Midbrain (tissue), 1 donor: ENCODE measurements around the gene SDR42E2.
"Not testable (repeated sequence)": the region's sequence is repeated elsewhere in the genome, so short reads cannot be mapped to it uniquely, and the experiment has no call there.

Source experiments
- DNase-seq: peaks from one replicate; lab custom pipeline; 2025; lab: John Stamatoyannopoulos, UW

Gene SDR42E2

GRCh38 chr16:22161999-22162655 lies at the start of gene SDR42E2:
SDR42E2 (plus strand) TSS chr16:22162506; CDS start chr16:22165583, 3,077 bp downstream.
- DNase-seq: no peak

- DNase-seq: no peak
Measured at GRCh38 chr16:22116095-22116700, 46.1 kb upstream of the SDR42E2 start.

- no peak for DNase-seq
Measured at GRCh38 chr16:22117609-22118008, 44.7 kb upstream of the SDR42E2 start.

GRCh38 chr16:22120440-22120839 lies 41.9 kb upstream of the SDR42E2 start:
- no peak for DNase-seq

- no peak for DNase-seq
Measured at GRCh38 chr16:22122239-22122638, 40.1 kb upstream of the SDR42E2 start.

GRCh38 chr16:22123146-22123545 lies 39.2 kb upstream of the SDR42E2 start:
- no peak for DNase-seq

- no peak for DNase-seq
Measured at GRCh38 chr16:22123759-22124490, 38.4 kb upstream of the SDR42E2 start.

GRCh38 chr16:22124583-22125284 lies 37.6 kb upstream of the SDR42E2 start:
- no peak for DNase-seq

- DNase-seq: no peak
Measured at GRCh38 chr16:22126037-22126558, 36.2 kb upstream of the SDR42E2 start.

- DNase-seq: not testable (repeated sequence)
Measured at GRCh38 chr16:22128537-22128936, 33.8 kb upstream of the SDR42E2 start.

- no peak for DNase-seq
Measured at GRCh38 chr16:22130528-22130927, 31.8 kb upstream of the SDR42E2 start.

GRCh38 chr16:22132801-22133200 lies 29.5 kb upstream of the SDR42E2 start:
- no peak for DNase-seq

GRCh38 chr16:22138482-22138881 lies 23.8 kb upstream of the SDR42E2 start:
- DNase-seq: no peak

- DNase-seq: no peak
Measured at GRCh38 chr16:22139008-22139407, 23.3 kb upstream of the SDR42E2 start.

GRCh38 chr16:22139732-22140131 lies 22.6 kb upstream of the SDR42E2 start:
- DNase-seq: no peak

GRCh38 chr16:22141767-22142166 lies 20.5 kb upstream of the SDR42E2 start:
- DNase-seq: no peak

- no peak for DNase-seq
Measured at GRCh38 chr16:22144520-22144919, 17.8 kb upstream of the SDR42E2 start.

- no peak for DNase-seq
Measured at GRCh38 chr16:22147853-22148252, 14.5 kb upstream of the SDR42E2 start.

- no peak for DNase-seq
Measured at GRCh38 chr16:22151246-22151998, 10.9 kb upstream of the SDR42E2 start.

- no peak for DNase-seq
Measured at GRCh38 chr16:22152316-22152715, 10.0 kb upstream of the SDR42E2 start.

- DNase-seq: not testable (repeated sequence)
Measured at GRCh38 chr16:22153078-22153477, 9.2 kb upstream of the SDR42E2 start.

- DNase-seq: no peak
Measured at GRCh38 chr16:22161401-22161800, 905 bp upstream of the SDR42E2 start.
